Left forelimb (tissue), 1 donor: ENCODE measurements around the gene TMEM151B.
A peak's percentile ranks its signal among the peaks of the same experiment; 100 is the strongest.
"Not testable (repeated sequence)": the region's sequence is repeated elsewhere in the genome, so short reads cannot be mapped to it uniquely, and the experiment has no call there.

Source experiments
- DNase-seq: peaks from one replicate; pipeline ENCODE4 v3.0.0-alpha.2; 2018; ENCODE audit warnings: low spot score

Gene TMEM151B

DNA sequence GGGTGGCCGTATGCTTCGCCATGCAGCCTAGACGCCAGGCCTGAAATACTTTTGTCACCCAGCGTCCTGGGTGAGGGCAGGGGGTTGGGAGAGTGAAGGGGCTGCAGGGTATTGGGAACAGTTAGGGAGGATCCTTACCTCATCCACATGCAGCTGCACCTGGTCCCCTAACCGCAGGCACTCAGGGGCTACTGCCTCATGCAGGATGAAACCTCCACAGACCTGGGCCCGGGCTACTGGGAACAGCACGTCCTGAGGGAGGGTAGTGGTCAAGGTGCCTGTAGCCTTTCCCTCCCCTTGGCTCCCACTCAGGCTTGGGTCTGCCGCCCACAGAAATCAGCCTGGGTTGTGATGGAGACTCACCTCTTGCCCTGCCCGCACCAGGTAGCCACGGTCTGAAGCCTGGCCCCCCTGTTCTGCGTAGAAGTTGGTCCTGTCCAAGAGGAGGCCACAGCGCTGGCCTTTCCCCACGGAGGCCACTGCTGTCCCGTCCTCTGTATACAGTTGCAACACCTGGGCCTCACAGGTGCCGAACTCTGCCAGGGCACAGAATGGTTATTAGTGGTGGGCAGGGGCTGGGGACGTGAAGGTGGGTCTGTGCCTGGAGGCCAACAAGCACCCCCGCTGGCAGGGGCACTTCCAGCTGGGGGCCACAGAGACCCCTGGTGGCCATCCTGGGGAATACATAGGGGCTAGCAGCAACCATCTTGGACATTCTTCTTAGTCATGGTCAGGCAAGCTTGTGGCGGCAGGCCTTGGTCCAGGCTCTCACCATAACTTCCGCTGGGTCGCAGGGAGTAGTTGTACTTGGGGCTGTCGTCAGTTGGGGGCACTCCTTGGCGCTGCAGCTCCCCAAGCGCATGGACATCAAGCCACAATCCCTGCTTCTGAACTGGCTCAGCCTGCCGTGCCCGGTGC lies 34.3 kb downstream of the TMEM151B start:
- DNase-seq = no peak

DNA sequence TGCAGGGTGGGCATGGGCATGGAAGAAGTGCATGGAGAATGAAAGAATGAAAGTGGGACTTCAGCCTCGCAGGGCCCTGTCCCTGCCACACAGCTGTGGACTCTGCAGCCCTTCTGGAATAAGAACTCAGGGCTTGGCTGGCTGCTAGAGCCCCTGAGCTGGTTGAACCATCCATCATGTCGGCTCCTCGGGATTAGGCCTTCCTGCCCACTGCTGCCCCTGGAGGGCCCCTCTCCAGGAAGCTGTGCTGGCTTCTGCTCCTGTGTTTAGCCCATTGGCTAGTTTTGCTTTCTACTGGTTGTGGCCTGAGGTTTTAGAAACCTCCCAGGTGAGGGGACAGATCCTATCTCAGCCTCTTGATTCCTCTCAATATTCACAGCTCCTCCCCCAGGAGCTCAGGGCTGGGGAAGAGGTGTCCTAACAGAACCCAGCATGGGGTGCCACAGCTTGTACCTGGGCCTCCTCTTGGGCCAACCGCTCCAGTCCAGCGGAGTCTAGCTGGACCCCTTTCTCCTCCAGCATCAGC lies 35.0 kb downstream of the TMEM151B start:
- no peak for DNase-seq

DNA sequence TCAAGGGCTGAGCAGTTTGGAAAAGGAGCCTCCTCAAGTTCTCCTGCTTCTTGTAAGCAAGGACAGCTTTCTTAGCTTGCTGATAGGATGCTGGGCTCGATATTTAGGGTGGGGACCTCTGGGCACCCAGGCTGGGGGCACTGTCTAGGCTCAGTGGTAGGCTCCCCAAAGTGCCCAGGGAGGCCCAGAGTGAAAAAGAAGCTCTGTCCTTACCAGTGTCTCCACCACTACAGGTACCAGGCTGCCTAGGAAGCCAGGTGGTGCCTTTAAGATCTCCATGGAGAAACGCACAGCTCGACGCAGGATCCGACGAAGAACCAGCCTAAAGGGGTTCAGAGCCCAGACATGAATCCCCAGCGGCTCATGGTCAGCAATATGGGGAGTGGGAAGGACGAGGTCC lies 36.5 kb downstream of the TMEM151B start:
- DNase-seq = no peak

DNA sequence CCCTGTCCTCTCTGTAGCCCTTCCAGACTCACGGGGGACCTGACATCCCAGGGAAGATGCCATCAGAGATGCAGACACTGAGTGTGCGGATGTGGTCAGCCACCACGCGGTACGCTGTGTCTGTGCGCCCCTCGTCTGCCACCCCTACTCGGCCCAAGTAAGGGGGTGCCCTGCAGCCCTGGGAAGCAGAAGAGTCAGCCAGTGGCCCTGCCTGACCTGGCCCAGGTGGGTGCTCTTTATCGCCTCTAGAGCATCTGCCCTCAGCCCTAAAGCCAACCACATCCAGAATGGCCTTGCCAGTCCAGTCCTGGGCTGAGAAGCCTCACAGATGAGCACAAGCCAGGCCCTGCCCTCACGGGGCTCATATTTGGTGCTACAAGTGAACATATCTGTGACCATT lies 37.0 kb downstream of the TMEM151B start:
- DNase-seq = no peak

DNA sequence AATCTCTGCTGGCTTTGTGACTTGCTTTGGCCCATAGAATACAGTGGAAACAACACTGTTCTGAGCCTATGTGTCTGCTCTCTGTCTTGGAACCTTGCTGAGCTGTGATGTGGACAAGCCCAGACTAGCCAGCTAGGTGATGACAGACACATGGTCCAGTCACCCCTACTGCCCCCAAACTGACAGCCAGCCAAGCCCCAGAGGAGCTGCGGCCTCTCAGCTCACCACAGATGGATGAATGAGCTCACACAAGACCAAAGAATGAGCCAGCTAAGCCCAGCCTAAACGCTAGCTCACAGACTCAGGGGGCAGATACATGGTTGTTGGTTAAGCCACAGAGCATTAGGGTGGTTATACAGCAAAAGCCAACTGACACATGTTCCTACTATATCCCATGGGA lies 38.8 kb downstream of the TMEM151B start:
- no peak for DNase-seq

- DNase-seq = no peak
Observed at GRCh38 chr6:44309631-44310030, 39.4 kb downstream of the TMEM151B start.

DNA sequence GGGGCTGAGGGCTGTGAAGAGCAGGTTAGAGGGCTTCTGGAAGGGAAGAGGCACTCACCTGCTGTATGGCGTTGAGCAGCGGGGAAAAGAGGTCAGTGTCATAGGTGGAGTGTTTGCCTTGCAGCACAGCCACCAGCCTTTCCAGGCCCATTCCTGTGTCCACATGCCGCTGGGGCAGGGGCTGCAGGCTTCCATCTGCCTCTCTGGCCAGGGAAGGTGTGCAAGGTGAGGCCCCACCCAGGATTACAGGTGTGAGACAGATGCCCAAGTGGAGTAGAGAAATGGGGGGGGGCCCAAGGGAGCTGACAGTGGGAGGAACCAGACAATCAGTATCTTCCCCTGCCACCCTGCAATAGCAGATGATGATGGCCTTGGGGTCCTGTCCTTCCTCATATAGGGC lies 40.0 kb downstream of the TMEM151B start:
- no peak for DNase-seq

DNA sequence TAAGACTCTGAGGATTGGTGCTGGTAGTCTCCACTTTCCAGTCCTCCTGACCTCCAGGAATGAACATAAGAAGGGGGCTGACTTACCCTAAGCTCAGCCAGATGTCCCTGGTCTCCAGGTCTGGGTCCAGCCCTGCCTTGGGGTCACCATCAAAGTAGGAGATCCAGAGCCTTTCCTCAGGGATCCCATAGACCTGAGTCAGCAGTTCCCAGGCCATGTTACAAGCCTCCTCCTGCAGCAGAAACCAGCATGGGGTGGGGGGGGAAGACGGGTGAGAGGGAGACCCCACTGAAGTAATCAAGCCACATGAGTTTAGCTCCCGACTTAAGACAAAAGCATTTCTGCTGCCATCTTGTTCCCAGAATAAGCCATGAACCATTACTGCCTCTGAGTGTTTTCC lies 41.1 kb downstream of the TMEM151B start:
- no peak for DNase-seq

GRCh38 chr6:44311767-44312166 lies 41.5 kb downstream of the TMEM151B start:
- no peak for DNase-seq

DNA sequence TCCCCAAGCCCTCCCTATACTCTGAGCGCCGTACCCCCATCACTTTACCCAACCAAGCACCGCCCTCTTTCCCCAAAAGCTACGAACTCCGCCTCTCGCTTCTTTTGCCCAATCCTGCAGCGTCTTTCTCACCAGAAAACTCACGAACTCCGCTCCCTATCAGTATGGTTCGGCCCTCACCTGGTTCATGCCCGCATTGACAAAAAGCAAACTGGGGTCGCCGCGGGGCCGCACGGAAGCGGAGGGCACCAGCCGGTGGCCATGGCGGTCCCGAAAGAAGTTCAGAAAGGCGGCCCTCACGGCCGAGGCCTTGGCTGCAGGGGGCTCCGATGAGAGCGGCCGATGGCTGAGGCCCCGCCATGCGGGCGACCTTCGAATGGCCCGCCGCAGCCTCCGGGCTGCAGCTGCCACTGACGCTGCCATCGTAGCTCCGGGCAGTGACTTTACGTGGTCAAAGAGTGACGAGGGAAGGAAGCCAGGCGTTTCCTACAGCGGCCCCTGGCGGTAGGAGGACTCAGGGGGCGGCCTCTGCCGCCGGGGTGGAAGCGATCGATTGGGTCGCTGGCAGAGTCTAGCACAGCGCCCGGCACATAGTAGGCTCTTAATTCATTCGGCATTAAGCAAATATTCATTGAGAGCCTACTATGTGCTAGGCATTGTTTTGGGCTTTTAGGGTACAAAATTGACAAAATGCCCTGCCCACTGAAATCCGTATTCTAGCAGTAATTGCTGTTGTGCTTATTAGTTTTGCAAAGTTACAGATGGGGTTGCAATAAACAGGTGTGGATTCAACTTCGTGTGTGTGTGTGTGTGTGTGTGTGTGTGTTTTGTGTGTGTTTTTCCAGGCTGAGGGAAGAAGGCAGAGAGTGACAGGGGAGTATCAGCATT lies 42.9 kb downstream of the TMEM151B start, which contains the start of gene AARS2:
Gene AARS2 (minus strand): TSS at position 447 of the 888 bp plus-strand sequence. CDS start 24 bp downstream, at position 423.
- DNase-seq = peak; percentile 92

GRCh38 chr6:44314657-44315056 lies 44.4 kb downstream of the TMEM151B start:
- not testable (repeated sequence) for DNase-seq

GRCh38 chr6:44315516-44315915 lies 45.3 kb downstream of the TMEM151B start:
- no peak for DNase-seq

GRCh38 chr6:44315951-44316350 lies 45.7 kb downstream of the TMEM151B start:
- no peak for DNase-seq

- DNase-seq = no peak
Observed at GRCh38 chr6:44316481-44316880, 46.2 kb downstream of the TMEM151B start.

DNA sequence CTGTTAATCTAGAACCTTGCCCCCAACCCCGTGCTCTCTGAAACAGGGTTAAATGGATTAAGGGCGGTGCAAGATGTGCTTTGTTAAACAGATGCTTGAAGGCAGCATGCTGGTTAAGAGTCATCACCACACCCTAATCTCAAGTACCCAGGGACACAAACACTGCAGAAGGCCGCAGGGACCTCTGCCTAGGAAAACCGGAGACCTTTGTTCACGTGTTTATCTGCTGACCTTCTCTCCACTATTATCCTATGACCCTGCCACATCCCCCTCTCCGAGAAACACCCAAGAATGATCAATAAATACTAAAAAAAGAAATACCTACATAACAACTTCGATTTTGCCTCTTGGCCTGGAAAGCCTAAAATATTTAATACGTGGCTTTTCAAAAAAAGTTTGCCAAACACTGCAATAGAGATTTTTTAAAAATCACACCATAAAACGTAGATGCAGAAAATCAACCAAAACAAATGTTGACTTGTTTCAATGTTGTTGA lies 46.9 kb downstream of the TMEM151B start:
- not testable (repeated sequence) for DNase-seq

DNA sequence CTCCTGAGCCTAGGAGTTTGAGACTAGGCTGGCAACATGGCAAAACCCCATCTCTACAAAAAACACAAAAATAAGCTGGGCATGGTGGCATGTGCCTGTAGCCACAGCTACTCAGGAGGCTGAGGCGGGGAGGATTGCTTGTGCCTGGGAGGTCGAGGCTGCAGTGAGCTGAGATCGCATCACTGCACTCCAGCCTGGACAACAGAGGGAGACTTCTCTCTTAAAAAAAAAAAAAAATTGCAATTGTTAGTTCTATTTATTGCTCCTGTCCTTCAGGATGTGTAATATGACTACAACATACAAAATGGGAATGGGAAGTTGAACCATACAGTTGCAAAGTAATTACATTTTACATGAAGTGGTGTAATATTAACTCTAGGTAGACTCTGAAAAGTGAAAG lies 51.0 kb downstream of the TMEM151B start:
- no peak for DNase-seq

GRCh38 chr6:44327096-44327495 lies 56.8 kb downstream of the TMEM151B start:
- no peak for DNase-seq

DNA sequence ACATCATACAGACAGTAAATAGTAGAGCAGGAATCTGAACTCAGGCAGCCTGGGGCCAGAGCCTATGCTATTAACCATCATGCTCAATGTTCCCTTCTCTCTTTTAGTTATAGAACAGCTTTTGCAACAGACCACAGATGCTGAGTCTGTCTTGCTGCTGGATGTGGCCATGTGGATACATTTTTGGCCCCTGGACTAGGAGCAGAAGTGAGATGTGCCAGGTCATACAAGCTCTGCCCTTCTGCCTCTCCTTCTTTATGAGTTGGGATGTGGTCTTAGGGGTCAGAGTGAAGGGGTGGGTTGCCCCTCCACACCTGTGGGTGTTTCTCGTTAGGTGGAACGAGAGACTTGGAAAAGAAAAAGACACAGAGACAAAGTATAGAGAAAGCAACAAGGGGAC lies 57.5 kb downstream of the TMEM151B start:
- DNase-seq = no peak

DNA sequence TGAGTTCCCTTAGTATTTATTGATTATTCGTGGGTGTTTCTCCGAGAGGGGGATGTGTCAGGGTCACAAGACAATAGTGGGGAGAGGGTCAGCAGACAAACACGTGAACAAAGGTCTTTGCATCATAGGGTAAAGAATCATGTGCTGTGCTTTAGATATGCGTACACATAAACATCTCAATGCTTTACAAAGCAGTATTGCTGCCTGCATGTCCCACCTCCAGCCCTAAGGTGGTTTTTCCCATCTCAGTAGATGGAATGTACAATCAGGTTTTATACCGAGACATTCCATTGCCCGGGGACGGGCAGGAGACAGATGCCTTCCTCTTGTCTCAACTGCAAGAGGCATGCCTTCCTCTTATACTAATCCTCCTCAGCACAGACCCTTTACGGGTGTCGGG lies 58.0 kb downstream of the TMEM151B start:
- DNase-seq = not testable (repeated sequence)

DNA sequence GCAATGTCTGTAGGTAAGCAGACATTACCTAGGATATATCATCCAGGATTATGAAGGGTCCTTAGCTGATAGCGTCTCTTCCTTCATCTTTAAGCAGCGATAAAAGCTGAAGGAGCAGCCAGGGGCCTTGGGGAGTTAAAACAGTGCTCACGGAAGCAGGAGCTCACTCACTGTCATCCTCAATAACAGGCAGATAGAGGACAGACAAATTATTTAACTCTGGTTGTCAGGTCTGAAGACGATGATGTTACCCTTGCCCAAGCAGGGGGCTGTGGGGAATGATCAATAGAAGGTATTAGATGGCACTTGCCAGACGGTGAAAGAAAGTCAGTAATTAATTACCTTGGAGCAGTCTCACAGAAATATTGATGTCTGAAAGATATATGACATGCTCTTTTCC lies 59.6 kb downstream of the TMEM151B start:
- DNase-seq = no peak

DNA sequence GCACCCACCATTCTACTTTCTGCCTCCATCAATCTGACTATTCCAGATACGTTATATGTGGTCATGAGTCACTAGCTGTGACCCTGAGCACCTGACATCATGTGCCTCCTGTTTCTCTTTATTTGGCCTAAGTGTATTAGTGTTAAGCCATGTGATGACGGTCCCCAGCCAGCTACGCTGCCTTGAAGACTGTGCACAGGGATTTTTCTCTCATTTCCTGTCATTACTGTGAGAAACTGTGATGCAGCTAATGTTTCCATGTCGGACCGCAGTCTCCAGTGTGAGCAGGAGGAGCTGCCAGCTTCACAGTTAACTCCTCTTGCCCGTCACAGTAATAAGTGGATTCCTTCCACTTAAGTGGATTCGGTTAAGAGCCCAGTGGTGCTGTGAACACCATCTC lies 62.3 kb downstream of the TMEM151B start:
- no peak for DNase-seq

GRCh38 chr6:44333273-44333919 lies 63.1 kb downstream of the TMEM151B start:
- no peak for DNase-seq
